ENCODE measurements around the gene USHBP1.

DNA sequence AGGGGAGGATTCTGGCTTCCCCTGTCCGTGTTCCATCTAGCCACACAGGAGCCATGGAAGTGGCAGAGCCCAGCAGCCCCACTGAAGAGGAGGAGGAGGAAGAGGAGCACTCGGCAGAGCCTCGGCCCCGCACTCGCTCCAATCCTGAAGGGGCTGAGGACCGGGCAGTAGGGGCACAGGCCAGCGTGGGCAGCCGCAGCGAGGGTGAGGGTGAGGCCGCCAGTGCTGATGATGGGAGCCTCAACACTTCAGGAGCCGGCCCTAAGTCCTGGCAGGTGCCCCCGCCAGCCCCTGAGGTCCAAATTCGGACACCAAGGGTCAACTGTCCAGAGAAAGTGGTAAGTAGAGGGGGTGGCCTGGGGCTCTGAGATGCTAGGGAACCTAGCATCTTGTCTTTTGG, 4.2 kb upstream of the USHBP1 start:
- TF ChIP-seq, protein P1, sequence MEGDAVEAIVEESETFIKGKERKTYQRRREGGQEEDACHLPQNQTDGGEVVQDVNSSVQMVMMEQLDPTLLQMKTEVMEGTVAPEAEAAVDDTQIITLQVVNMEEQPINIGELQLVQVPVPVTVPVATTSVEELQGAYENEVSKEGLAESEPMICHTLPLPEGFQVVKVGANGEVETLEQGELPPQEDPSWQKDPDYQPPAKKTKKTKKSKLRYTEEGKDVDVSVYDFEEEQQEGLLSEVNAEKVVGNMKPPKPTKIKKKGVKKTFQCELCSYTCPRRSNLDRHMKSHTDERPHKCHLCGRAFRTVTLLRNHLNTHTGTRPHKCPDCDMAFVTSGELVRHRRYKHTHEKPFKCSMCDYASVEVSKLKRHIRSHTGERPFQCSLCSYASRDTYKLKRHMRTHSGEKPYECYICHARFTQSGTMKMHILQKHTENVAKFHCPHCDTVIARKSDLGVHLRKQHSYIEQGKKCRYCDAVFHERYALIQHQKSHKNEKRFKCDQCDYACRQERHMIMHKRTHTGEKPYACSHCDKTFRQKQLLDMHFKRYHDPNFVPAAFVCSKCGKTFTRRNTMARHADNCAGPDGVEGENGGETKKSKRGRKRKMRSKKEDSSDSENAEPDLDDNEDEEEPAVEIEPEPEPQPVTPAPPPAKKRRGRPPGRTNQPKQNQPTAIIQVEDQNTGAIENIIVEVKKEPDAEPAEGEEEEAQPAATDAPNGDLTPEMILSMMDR (conservative IDR thresholded peaks at IDR 0.05; ENCODE audit: low read depth, low read length) = no peak
- no peak for TF ChIP-seq FOS (IDR thresholded peaks at IDR 0.05; ENCODE audit: low read depth, low read length)
- TF ChIP-seq POLR2A (IDR thresholded peaks at IDR 0.05; ENCODE audit: low read depth, low read length) = no peak
- TF ChIP-seq, protein P2, sequence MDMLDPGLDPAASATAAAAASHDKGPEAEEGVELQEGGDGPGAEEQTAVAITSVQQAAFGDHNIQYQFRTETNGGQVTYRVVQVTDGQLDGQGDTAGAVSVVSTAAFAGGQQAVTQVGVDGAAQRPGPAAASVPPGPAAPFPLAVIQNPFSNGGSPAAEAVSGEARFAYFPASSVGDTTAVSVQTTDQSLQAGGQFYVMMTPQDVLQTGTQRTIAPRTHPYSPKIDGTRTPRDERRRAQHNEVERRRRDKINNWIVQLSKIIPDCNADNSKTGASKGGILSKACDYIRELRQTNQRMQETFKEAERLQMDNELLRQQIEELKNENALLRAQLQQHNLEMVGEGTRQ (IDR thresholded peaks at IDR 0.05; ENCODE audit: low read depth, low read length) = no peak
- no peak for TF ChIP-seq SMC3 (IDR thresholded peaks at IDR 0.05; ENCODE audit: low read depth, low read length)
- TF ChIP-seq NFE2L2 (IDR thresholded peaks at IDR 0.05; ENCODE audit: low read depth, low read length) = no peak
- no peak for TF ChIP-seq BHLHE40 (IDR thresholded peaks at IDR 0.05; ENCODE audit: low read depth, low read length)
- TF ChIP-seq, protein P3, sequence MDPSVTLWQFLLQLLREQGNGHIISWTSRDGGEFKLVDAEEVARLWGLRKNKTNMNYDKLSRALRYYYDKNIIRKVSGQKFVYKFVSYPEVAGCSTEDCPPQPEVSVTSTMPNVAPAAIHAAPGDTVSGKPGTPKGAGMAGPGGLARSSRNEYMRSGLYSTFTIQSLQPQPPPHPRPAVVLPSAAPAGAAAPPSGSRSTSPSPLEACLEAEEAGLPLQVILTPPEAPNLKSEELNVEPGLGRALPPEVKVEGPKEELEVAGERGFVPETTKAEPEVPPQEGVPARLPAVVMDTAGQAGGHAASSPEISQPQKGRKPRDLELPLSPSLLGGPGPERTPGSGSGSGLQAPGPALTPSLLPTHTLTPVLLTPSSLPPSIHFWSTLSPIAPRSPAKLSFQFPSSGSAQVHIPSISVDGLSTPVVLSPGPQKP (IDR thresholded peaks at IDR 0.05; ENCODE audit: borderline replicate concordance, low read depth, low read length) = no peak
- TF ChIP-seq MAZ (IDR thresholded peaks at IDR 0.05; ENCODE audit: borderline replicate concordance, low read depth, low read length) = no peak
- no peak for TF ChIP-seq RFX5 (IDR thresholded peaks at IDR 0.05; ENCODE audit: low read depth, low read length)
- no peak for TF ChIP-seq MAFK (IDR thresholded peaks at IDR 0.05; ENCODE audit: low read depth, low read length)
- TF ChIP-seq RAD21 (IDR thresholded peaks at IDR 0.05; ENCODE audit: low read length) = no peak
- TF ChIP-seq MXI1 (IDR thresholded peaks at IDR 0.05; ENCODE audit: borderline replicate concordance, low read depth, low read length) = no peak
- TF ChIP-seq CHD1 (IDR thresholded peaks at IDR 0.05; ENCODE audit: low read depth, low read length) = no peak
